ENCODE measurements around the gene SPATA46. TPM values are rescaled to one million over a fixed set of nuclear protein-coding genes. Genes with fewer than 3 reads are reported as not detected.
A peak's percentile ranks its signal among the peaks of the same experiment; 100 is the strongest.

Gene SPATA46
- total and polyA plus RNA-seq, 2 donors (not counting 1 experiment from before 2014, with no cell fraction given): not detected

DNA sequence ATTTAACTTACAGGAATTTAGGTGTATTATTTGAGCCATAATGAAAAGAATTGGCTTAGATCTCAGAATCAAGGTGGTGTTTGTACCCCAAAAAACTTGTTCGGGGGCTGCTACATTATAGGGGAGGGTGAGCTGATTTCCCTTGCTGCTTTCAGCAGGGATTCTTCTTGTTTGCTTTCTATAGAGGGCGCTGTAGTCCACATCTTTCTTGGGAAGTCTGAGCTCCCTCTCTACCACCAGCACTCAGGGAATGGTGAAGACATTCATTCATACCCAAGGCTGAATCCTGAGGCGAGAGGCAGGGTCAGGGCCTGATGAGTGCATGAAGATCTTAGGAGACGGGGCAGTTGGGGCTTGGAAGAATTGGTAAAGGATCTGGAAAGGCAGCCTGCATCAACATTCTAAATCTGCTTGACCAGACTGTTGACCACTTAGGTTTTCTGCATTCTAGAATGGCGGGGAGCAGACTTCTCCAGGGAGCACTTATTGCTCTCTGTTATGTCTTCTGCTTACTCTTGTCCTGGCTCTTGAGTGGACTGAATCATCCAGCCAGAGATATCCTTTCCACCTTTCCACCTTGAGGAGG is 18.9 kb downstream of the SPATA46 start:
- no peak overlapping the region for H3K4me3 ChIP-seq (ENCODE audit: control extremely low read depth in 1 of 5, extremely low read depth in 1 of 5, insufficient read depth in 1 of 5, low read depth in 2 of 5, low read length in 4 of 5)
- no peak overlapping the region for H3K9ac ChIP-seq (ENCODE audit: low read length)
- no peaks in the 10 kb centered on the region for H4K20me1 ChIP-seq (ENCODE audit: control insufficient read depth, insufficient read depth, low read length, poor library complexity, severe bottlenecking)
- H3K9me3 ChIP-seq (ENCODE audit: control extremely low read depth in 1 of 3, control insufficient read depth in 2 of 3, insufficient read depth in 1 of 3, low read length in 2 of 3): no peaks in the 10 kb centered on the region
- no peak overlapping the region for H2AFZ ChIP-seq (ENCODE audit: insufficient read depth, low read depth, low read length, poor library complexity, severe bottlenecking)
- Mint-ChIP-seq H3K27me3 (peaks cover 27% of the 10 kb centered on the region), H3K4me3 (no peak overlapping the region), H3K9me3 (ENCODE audit: insufficient read depth) (no peaks in the 10 kb centered on the region), H3K27ac (no peak overlapping the region), H3K4me1 (peaks cover 5% of the 10 kb centered on the region)
- no peak for ATAC-seq (ENCODE audit: low read depth)
- H3K27me3 ChIP-seq (replicated peaks in 1 of 4; ENCODE audit: control extremely low read depth in 1 of 4, control insufficient read depth in 3 of 4, insufficient read depth in 4 of 4, low read length in 3 of 4): no peaks in the 10 kb centered on the region
- TF ChIP-seq, protein P1, sequence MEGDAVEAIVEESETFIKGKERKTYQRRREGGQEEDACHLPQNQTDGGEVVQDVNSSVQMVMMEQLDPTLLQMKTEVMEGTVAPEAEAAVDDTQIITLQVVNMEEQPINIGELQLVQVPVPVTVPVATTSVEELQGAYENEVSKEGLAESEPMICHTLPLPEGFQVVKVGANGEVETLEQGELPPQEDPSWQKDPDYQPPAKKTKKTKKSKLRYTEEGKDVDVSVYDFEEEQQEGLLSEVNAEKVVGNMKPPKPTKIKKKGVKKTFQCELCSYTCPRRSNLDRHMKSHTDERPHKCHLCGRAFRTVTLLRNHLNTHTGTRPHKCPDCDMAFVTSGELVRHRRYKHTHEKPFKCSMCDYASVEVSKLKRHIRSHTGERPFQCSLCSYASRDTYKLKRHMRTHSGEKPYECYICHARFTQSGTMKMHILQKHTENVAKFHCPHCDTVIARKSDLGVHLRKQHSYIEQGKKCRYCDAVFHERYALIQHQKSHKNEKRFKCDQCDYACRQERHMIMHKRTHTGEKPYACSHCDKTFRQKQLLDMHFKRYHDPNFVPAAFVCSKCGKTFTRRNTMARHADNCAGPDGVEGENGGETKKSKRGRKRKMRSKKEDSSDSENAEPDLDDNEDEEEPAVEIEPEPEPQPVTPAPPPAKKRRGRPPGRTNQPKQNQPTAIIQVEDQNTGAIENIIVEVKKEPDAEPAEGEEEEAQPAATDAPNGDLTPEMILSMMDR (IDR thresholded peaks at IDR 0.05): peak; percentile 24
- no peak for TF ChIP-seq EZH2 (IDR thresholded peaks at IDR 0.05; ENCODE audit: borderline replicate concordance, insufficient read depth, low read depth, low read length, poor library complexity, severe bottlenecking)
- DNase-seq: peak; percentile 8
- intact Hi-C loops (cut with micrococcal nuclease): no loop called here
- H3K36me3 ChIP-seq (replicated peaks in 1 of 2; ENCODE audit: control extremely low read depth in 1 of 2, control insufficient read depth in 1 of 2, extremely low read depth in 1 of 2, insufficient read depth in 2 of 2, low read length in 1 of 2): no peaks in the 10 kb centered on the region
- no peaks in the 10 kb centered on the region for H3K79me2 ChIP-seq (ENCODE audit: control insufficient read depth, insufficient read depth, low read length)
- 52% methylated on average over 2 of the region's 5 CpGs for WGBS (ENCODE audit: insufficient coverage)
- H3K4me1 ChIP-seq (ENCODE audit: control insufficient read depth in 2 of 2, insufficient read depth in 2 of 2, low read length in 2 of 2): no peaks in the 10 kb centered on the region
- CTCF ChIA-PET: interaction anchor here (0.6 kb wide), 1 partner anchor 790 kb away, joined by 3 read pairs; no protein-coding TSS in a partner anchor
- no peak overlapping the region for H3K4me2 ChIP-seq (replicated peaks; ENCODE audit: low read depth, low read length, poor library complexity, severe bottlenecking)
- no peak overlapping the region for H3K27ac ChIP-seq (ENCODE audit: low read length in 2 of 2)
- POLR2A ChIA-PET: no interaction called here

DNA sequence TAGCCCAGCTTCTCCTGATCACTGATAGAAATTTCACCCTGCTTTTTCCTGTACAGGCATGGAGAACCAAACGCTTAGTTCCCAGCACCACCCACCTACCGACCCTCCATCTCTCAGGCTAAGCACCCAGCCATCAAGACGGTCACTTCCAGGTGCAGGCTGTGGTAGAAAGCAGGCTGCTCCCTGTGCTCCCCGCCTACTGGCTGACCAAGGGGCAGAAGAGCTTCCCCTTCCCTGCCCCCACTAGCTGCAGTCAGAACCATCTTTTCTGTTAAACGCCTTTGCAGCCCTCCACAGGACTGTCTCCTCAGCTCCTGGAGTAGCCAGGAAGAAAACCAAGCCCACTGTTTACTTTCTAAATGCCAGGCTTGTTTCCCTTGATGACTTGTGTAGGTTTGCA is 23.0 kb downstream of the SPATA46 start:
- H2AFZ ChIP-seq (ENCODE audit: insufficient read depth, low read depth, low read length, poor library complexity, severe bottlenecking): no peak overlapping the region
- no peak overlapping the region for H3K9ac ChIP-seq (ENCODE audit: low read length)
- H3K9me3 ChIP-seq (ENCODE audit: control extremely low read depth in 1 of 3, control insufficient read depth in 2 of 3, insufficient read depth in 1 of 3, low read length in 2 of 3): no peaks in the 10 kb centered on the region
- no peak overlapping the region for H3K27ac ChIP-seq (ENCODE audit: low read length in 2 of 2)
- intact Hi-C loops (cut with micrococcal nuclease): no loop called here
- H4K20me1 ChIP-seq (ENCODE audit: control insufficient read depth, insufficient read depth, low read length, poor library complexity, severe bottlenecking): no peaks in the 10 kb centered on the region
- H3K27me3 Mint-ChIP-seq: peaks cover 35% of the 10 kb centered on the region
- no peaks in the 10 kb centered on the region for H3K36me3 ChIP-seq (replicated peaks in 1 of 2; ENCODE audit: control extremely low read depth in 1 of 2, control insufficient read depth in 1 of 2, extremely low read depth in 1 of 2, insufficient read depth in 2 of 2, low read length in 1 of 2)
- 62% methylated on average over 5 of the region's 5 CpGs for WGBS (ENCODE audit: insufficient coverage)
- no peaks in the 10 kb centered on the region for H3K4me1 Mint-ChIP-seq
- H3K4me1 ChIP-seq (ENCODE audit: control insufficient read depth in 2 of 2, insufficient read depth in 2 of 2, low read length in 2 of 2): no peaks in the 10 kb centered on the region
- no peaks in the 10 kb centered on the region for H3K79me2 ChIP-seq (ENCODE audit: control insufficient read depth, insufficient read depth, low read length)
- no peak overlapping the region for H3K4me3 ChIP-seq (ENCODE audit: control extremely low read depth in 1 of 5, extremely low read depth in 1 of 5, insufficient read depth in 1 of 5, low read depth in 2 of 5, low read length in 4 of 5)
- ChIA-PET CTCF (no interaction called here), POLR2A (no interaction called here)
- no peaks in the 10 kb centered on the region for H3K9me3 Mint-ChIP-seq (ENCODE audit: insufficient read depth)
- TF ChIP-seq EZH2 (IDR thresholded peaks at IDR 0.05; ENCODE audit: borderline replicate concordance, insufficient read depth, low read depth, low read length, poor library complexity, severe bottlenecking): no peak
- TF ChIP-seq, protein P1 (IDR thresholded peaks at IDR 0.05): no peak
- H3K27me3 ChIP-seq (replicated peaks in 1 of 4; ENCODE audit: control extremely low read depth in 1 of 4, control insufficient read depth in 3 of 4, insufficient read depth in 4 of 4, low read length in 3 of 4): no peaks in the 10 kb centered on the region
- no peak overlapping the region for H3K4me2 ChIP-seq (replicated peaks; ENCODE audit: low read depth, low read length, poor library complexity, severe bottlenecking)
- ATAC-seq (ENCODE audit: low read depth) (no peak), DNase-seq (no peak)
- H3K27ac Mint-ChIP-seq: no peak overlapping the region
- H3K4me3 Mint-ChIP-seq: no peak overlapping the region

Data from B cell (primary cell).